K562 (cell line): ENCODE data around the gene CASKIN2. TPM values are rescaled to one million over a fixed set of nuclear protein-coding genes. Genes with fewer than 3 reads are reported as not detected.

Experiments used
- ATAC-seq: fragments of 200-7000 bp; cut with Tn5 transposase; 3 replicates; pipeline ENCODE4 v1.9.1; 2020; ENCODE audit warnings: moderate library complexity
- BruUV-seq: library from RNA; stranded (reverse); fragments of 400-500 nt; replicated peaks from 2 replicates; lab custom pipeline; 2021; lab: Mats Ljungman, UMichigan
- CTCF ChIA-PET: fragments of 300-600 bp; formaldehyde crosslinking; extraction: SDS; loops from one replicate; lab custom pipeline; 2021; ENCODE audit warnings: low intra/inter-chr PET ratio; lab: Yijun Ruan, JAX
- POLR2A ChIA-PET: fragments of 300-600, 350-650 bp; sonication (Branson Sonifier 250); formaldehyde crosslinking; extraction: SDS; loops from one replicate; lab custom pipeline; 2021; ENCODE audit warnings: antibody characterized with exemption, inconsistent platforms; lab: Yijun Ruan, JAX
- DNase-seq, 4 experiments: peaks; one replicate each; pipeline versions ENCODE4 v3.0.0 to v3.0.0-alpha.2; 2011 to 2018; ENCODE audit warnings: low spot score in 3 of 4, mixed read lengths in 3 of 4; ENCODE audit errors: extremely low read depth in 1 of 4
- FAIRE-seq: peaks from 2 replicates; lab custom pipeline; 2011; peaks lifted over from hg19 to GRCh38; lab: Jason Lieb, UNC
- H2AFZ ChIP-seq: 2 replicates; pipeline ENCODE4 v1.6.0; 2011; ENCODE audit warnings: low read depth, low read length, control low read depth, inconsistent platforms
- H3K27ac ChIP-seq: fragments of 200-600 bp; 3 replicates; pipeline ENCODE4 v1.8.0; 2011; ENCODE audit warnings: low read depth, mild to moderate bottlenecking, control low read depth, inconsistent platforms, low read length, moderate library complexity, mixed read lengths; ENCODE audit errors: extremely low read depth
- H3K27me3 ChIP-seq, 2 experiments: fragments of 300-600 bp in 1 of 2; 2 replicates in 1 of 2; 3 replicates in 1 of 2; pipeline versions ENCODE4 v1.6.0 to v1.8.0; 2011; ENCODE audit warnings: inconsistent platforms in 2 of 2, low read length in 2 of 2, mild to moderate bottlenecking in 1 of 2, mixed read lengths in 1 of 2, moderate library complexity in 1 of 2; ENCODE audit not compliant: control insufficient read depth in 2 of 2, insufficient read depth in 2 of 2
- H3K36me3 ChIP-seq: fragments of 300-600 bp; 3 replicates; pipeline ENCODE4 v1.8.0; 2011; ENCODE audit warnings: mild to moderate bottlenecking, low read length, inconsistent platforms; ENCODE audit not compliant: control insufficient read depth, insufficient read depth
- H3K4me1 ChIP-seq, 2 experiments: fragments of 200-600 bp in 1 of 2; replicated peaks in 1 of 2; 2 replicates in 1 of 2; 3 replicates in 1 of 2; pipeline versions ENCODE4 v1.5.1 to v1.8.0; 2011; ENCODE audit warnings: inconsistent platforms in 2 of 2, low read length in 2 of 2, mild to moderate bottlenecking in 1 of 2, mixed read lengths in 1 of 2, moderate library complexity in 1 of 2; ENCODE audit not compliant: control insufficient read depth in 2 of 2, insufficient read depth in 2 of 2
- H3K4me2 ChIP-seq: 2 replicates; pipeline ENCODE4 v1.6.1; 2011; ENCODE audit warnings: low read length, control low read depth, inconsistent platforms, mixed read lengths; ENCODE audit not compliant: insufficient read depth
- H3K4me3 ChIP-seq: fragments of 200-600 bp; sonication (generic), shearing (Covaris generic); 2 replicates; pipeline ENCODE4 v1.5.1; 2016; ENCODE audit warnings: control low read depth, inconsistent platforms
- H3K79me2 ChIP-seq: fragments of 200-600 bp; 3 replicates; pipeline ENCODE4 v1.8.0; 2011; ENCODE audit warnings: low read length, inconsistent platforms; ENCODE audit not compliant: control insufficient read depth, insufficient read depth
- H3K9ac ChIP-seq, 2 experiments: 2 replicates each; pipeline versions ENCODE4 v1.6.0 to v1.6.1; 2011; ENCODE audit warnings: low read depth in 2 of 2, low read length in 2 of 2, control low read depth in 1 of 2, inconsistent platforms in 1 of 2, mild to moderate bottlenecking in 1 of 2, mixed read lengths in 1 of 2; ENCODE audit not compliant: insufficient read depth in 1 of 2
- H3K9me1 ChIP-seq: one replicate; pipeline ENCODE4 v1.6.0; 2011; ENCODE audit warnings: inconsistent platforms, mild to moderate bottlenecking, low read length, moderate library complexity; ENCODE audit not compliant: control insufficient read depth, insufficient read depth
- H3K9me3 ChIP-seq: replicated peaks from 2 replicates; pipeline ENCODE4 v1.5.1; 2011; ENCODE audit warnings: low read depth, low read length, inconsistent platforms; ENCODE audit not compliant: control insufficient read depth, insufficient read depth
- H4K20me1 ChIP-seq: replicated peaks from 2 replicates; pipeline ENCODE4 v1.6.1; 2011; ENCODE audit warnings: low read length, inconsistent platforms, mixed read lengths; ENCODE audit not compliant: control insufficient read depth, insufficient read depth
- ZNF12 ChIP-seq: sonication (generic); formaldehyde crosslinking; IDR thresholded peaks from 2 replicates; pipeline ENCODE4 v1.4.0; 2020; ENCODE audit warnings: mild to moderate bottlenecking, missing genetic modification reagents
- WGBS: fragments of 100-300 bp; shearing (Covaris generic); methylation state at CpG from one replicate; pipeline ENCODE4 v1.1.6; 2016; ENCODE audit warnings: low coverage, mixed read lengths; ENCODE audit not compliant: insufficient coverage; ENCODE audit errors: missing lambda C conversion rate; 5-methylcytosine and 5-hydroxymethylcytosine counted together
- in situ Hi-C: fragments of 300-500 bp; cut with MboI; formaldehyde crosslinking; loops from 4 replicates; pipeline ENCODE4 v1.15.0; 2018; ENCODE audit warnings: inconsistent platforms, mixed read lengths
- intact Hi-C: fragments of 100-400 bp; cut with micrococcal nuclease; formaldehyde crosslinking; loops from 2 replicates; pipeline ENCODE4 v1.14.2; 2022
- polyA plus RNA-seq, 8 experiments: library from polyadenylated mRNA; depleted of rRNA in 4 of 8; stranded (reverse) in 5 of 8; unstranded in 3 of 8; fragments of >200 nt; fragmentation: Nextera tagmentation in 2 of 8; fragmentation: Illumina TruSeq in 1 of 8; extraction: Ambion mirVana in 2 of 8; extraction: Trizol in 1 of 8; gene quantifications; 2 replicates each; pipeline versions ENCODE4 v1.2.1 to v1.2.3, GENCODE V29; 2011 to 2014; ENCODE audit warnings: inconsistent platforms in 1 of 8, missing spikeins in 1 of 8
- total RNA-seq, 7 experiments: library from RNA; depleted of rRNA in 6 of 7; stranded (reverse); fragments of >200 nt in 6 of 7; fragmentation: Illumina TruSeq in 2 of 7; extraction: Trizol in 2 of 7; gene quantifications; 2 replicates each; pipeline versions ENCODE4 v1.2.1 to v1.2.3, GENCODE V29; 2011 to 2021; ENCODE audit warnings: low replicate concordance in 1 of 7
- TF ChIP-seq, protein P1 (sequence below): sonication (generic); formaldehyde crosslinking; IDR thresholded peaks from 2 replicates; pipeline ENCODE4 v1.8.1; 2023; ENCODE audit warnings: mild to moderate bottlenecking, missing genetic modification reagents

The CASKIN2 gene
- total and polyA plus RNA-seq, 9 of the 15 experiments (the other 6 are each of a cell fraction or from before 2014, with no cell fraction given) = 0.01 to 12.2 (median 2.1) TPM

DNA sequence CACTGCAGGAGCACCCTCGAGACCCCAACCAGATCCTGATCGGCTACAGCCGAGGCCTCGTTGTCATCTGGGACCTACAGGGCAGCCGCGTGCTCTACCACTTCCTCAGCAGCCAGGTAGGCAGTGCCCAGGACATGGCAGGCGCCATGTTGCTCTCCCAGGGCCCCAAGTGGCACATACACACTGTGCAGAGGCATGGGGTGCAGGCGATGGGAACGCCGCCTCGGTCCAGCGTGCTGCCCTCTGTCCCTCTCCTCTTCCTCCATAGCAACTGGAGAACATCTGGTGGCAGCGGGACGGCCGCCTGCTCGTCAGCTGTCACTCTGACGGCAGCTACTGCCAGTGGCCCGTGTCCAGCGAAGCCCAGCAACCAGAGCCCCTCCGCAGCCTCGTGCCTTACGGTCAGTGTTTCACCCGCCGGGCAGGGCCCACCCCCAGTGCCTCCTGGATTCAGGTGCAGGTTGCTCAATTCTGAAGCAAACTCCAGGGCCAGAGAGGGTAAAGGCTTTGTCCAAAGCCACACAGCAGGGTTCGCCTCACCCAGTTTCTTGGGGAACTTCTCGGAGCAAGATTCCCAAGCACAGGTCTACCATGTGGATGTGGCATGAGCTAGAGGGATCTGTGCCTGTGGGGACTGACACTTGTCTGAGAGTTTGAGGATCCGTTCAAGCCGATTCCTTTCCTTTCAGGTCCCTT, 47.9 kb upstream of the CASKIN2 start:
- H3K27me3 ChIP-seq = no peaks in the 10 kb centered on the region
- no peaks in the 10 kb centered on the region for H3K9me3 ChIP-seq
- H3K9ac ChIP-seq = peak overlapping the region in 1 of 2 experiments; percentile 17; a peak in 1 of 4 replicates
- peaks cover 13% of the 10 kb centered on the region; the same call in 1 of the 3 replicates for H3K36me3 ChIP-seq
- ATAC-seq (no peak), FAIRE-seq (no peak), DNase-seq (no peak)
- CTCF ChIA-PET = no interaction called here
- TF ChIP-seq ZNF12 = no peak
- TF ChIP-seq, protein P1, sequence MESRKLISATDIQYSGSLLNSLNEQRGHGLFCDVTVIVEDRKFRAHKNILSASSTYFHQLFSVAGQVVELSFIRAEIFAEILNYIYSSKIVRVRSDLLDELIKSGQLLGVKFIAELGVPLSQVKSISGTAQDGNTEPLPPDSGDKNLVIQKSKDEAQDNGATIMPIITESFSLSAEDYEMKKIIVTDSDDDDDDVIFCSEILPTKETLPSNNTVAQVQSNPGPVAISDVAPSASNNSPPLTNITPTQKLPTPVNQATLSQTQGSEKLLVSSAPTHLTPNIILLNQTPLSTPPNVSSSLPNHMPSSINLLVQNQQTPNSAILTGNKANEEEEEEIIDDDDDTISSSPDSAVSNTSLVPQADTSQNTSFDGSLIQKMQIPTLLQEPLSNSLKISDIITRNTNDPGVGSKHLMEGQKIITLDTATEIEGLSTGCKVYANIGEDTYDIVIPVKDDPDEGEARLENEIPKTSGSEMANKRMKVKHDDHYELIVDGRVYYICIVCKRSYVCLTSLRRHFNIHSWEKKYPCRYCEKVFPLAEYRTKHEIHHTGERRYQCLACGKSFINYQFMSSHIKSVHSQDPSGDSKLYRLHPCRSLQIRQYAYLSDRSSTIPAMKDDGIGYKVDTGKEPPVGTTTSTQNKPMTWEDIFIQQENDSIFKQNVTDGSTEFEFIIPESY (CRISPR knock-in tag) = peak; percentile 81
- POLR2A ChIA-PET = no interaction called here
- no peak overlapping the region for H2AFZ ChIP-seq
- WGBS = 78% methylated on average over 27 of the region's 28 CpGs
- no peak overlapping the region for H3K4me3 ChIP-seq
- BruUV-seq = no TSS peak
- peaks cover 3% of the 10 kb centered on the region for H3K9me1 ChIP-seq
- in situ Hi-C loops = no loop called here
- no peak overlapping the region for H3K27ac ChIP-seq
- intact Hi-C loops = no loop called here
- H3K4me2 ChIP-seq = no peak overlapping the region
- peaks cover 0 to 20% of the 10 kb centered on the region in 2 experiments; a peak in 3 of 5 replicates for H3K4me1 ChIP-seq
- H4K20me1 ChIP-seq = no peaks in the 10 kb centered on the region
- no peaks in the 10 kb centered on the region for H3K79me2 ChIP-seq
